ENCODE results near the gene FBXL7.

The FBXL7 gene

GRCh38 chr5:15717001-15717400 lies 217.0 kb downstream of the FBXL7 start:
- DNase-seq (ENCODE audit: low read depth), result no peak
- no peak overlapping the region for H3K4me3 ChIP-seq (ENCODE audit: low read depth, low read length)
- TF ChIP-seq MAX (IDR thresholded peaks at IDR 0.05; ENCODE audit: low read depth, low read length), result no peak
- TF ChIP-seq CTCF (IDR thresholded peaks at IDR 0.05; ENCODE audit: low read depth, low read length), result no peak
- TF ChIP-seq POLR2A (IDR thresholded peaks at IDR 0.05; ENCODE audit: extremely low read depth, insufficient read length), result no peak
- TF ChIP-seq MYC (IDR thresholded peaks at IDR 0.05; ENCODE audit: low read depth, low read length), result no peak

GRCh38 chr5:15718421-15719179 lies 218.6 kb downstream of the FBXL7 start:
- no peak overlapping the region for H3K4me3 ChIP-seq (ENCODE audit: low read depth, low read length)
- TF ChIP-seq POLR2A (IDR thresholded peaks at IDR 0.05; ENCODE audit: extremely low read depth, insufficient read length) (no peak), MYC (IDR thresholded peaks at IDR 0.05; ENCODE audit: low read depth, low read length) (no peak), MAX (IDR thresholded peaks at IDR 0.05; ENCODE audit: low read depth, low read length) (no peak), CTCF (IDR thresholded peaks at IDR 0.05; ENCODE audit: low read depth, low read length) (no peak)
- no peak for DNase-seq (ENCODE audit: low read depth)

GRCh38 chr5:15719784-15720183 lies 219.8 kb downstream of the FBXL7 start:
- no peak for DNase-seq (ENCODE audit: low read depth)
- no peak overlapping the region for H3K4me3 ChIP-seq (ENCODE audit: low read depth, low read length)
- TF ChIP-seq MYC (IDR thresholded peaks at IDR 0.05; ENCODE audit: low read depth, low read length) (no peak), MAX (IDR thresholded peaks at IDR 0.05; ENCODE audit: low read depth, low read length) (no peak), CTCF (IDR thresholded peaks at IDR 0.05; ENCODE audit: low read depth, low read length) (no peak), POLR2A (IDR thresholded peaks at IDR 0.05; ENCODE audit: extremely low read depth, insufficient read length) (no peak)

GRCh38 chr5:15720515-15720914 lies 220.5 kb downstream of the FBXL7 start:
- no peak overlapping the region for H3K4me3 ChIP-seq (ENCODE audit: low read depth, low read length)
- no peak for TF ChIP-seq MAX (IDR thresholded peaks at IDR 0.05; ENCODE audit: low read depth, low read length)
- no peak for TF ChIP-seq MYC (IDR thresholded peaks at IDR 0.05; ENCODE audit: low read depth, low read length)
- no peak for TF ChIP-seq POLR2A (IDR thresholded peaks at IDR 0.05; ENCODE audit: extremely low read depth, insufficient read length)
- no peak for TF ChIP-seq CTCF (IDR thresholded peaks at IDR 0.05; ENCODE audit: low read depth, low read length)
- DNase-seq (ENCODE audit: low read depth), result no peak

GRCh38 chr5:15722305-15722704 lies 222.3 kb downstream of the FBXL7 start:
- TF ChIP-seq CTCF (IDR thresholded peaks at IDR 0.05; ENCODE audit: low read depth, low read length), result no peak
- TF ChIP-seq MYC (IDR thresholded peaks at IDR 0.05; ENCODE audit: low read depth, low read length), result no peak
- H3K4me3 ChIP-seq (ENCODE audit: low read depth, low read length), result no peak overlapping the region
- DNase-seq (ENCODE audit: low read depth), result no peak

- no peak for DNase-seq (ENCODE audit: low read depth)
- no peak overlapping the region for H3K4me3 ChIP-seq (ENCODE audit: low read depth, low read length)
- TF ChIP-seq POLR2A (IDR thresholded peaks at IDR 0.05; ENCODE audit: extremely low read depth, insufficient read length), result no peak
- no peak for TF ChIP-seq CTCF (IDR thresholded peaks at IDR 0.05; ENCODE audit: low read depth, low read length)
- no peak for TF ChIP-seq MAX (IDR thresholded peaks at IDR 0.05; ENCODE audit: low read depth, low read length)
- TF ChIP-seq MYC (IDR thresholded peaks at IDR 0.05; ENCODE audit: low read depth, low read length), result no peak
Measured at GRCh38 chr5:15727375-15727774, 227.4 kb downstream of the FBXL7 start.

All from NB4 (cell line).